Measurements from ENCODE around the gene MTMR12. TPM values are rescaled to one million over a fixed set of nuclear protein-coding genes. Genes with fewer than 3 reads are reported as not detected.

The MTMR12 gene
- total RNA-seq, 1 donor from 2014 or later = 20.4 TPM

DNA sequence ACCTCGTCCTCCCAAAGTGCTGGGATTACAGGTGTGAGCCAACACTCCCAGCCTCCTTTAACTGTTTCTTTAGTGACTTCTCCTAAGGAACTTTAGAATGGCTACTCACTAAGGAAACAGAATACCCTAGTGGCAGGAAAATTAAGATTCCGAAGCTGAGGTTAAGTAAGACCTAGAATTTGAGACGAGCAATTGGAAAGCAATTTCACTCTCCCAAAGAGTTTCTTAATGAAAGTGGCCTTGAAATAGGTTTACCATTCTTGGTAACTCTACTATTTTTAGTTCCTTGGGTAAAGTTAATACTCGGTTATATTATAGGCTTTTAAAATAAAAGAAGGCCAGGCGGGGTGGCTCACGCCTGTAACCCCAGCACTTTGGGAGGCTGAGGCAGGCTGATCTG lies 115.7 kb downstream of the MTMR12 start:
- no peak overlapping the region for H3K27ac Mint-ChIP-seq (ENCODE audit: unreplicated experiment)
- H3K4me3 Mint-ChIP-seq (ENCODE audit: unreplicated experiment) = no peak overlapping the region
- TF ChIP-seq, protein P1, sequence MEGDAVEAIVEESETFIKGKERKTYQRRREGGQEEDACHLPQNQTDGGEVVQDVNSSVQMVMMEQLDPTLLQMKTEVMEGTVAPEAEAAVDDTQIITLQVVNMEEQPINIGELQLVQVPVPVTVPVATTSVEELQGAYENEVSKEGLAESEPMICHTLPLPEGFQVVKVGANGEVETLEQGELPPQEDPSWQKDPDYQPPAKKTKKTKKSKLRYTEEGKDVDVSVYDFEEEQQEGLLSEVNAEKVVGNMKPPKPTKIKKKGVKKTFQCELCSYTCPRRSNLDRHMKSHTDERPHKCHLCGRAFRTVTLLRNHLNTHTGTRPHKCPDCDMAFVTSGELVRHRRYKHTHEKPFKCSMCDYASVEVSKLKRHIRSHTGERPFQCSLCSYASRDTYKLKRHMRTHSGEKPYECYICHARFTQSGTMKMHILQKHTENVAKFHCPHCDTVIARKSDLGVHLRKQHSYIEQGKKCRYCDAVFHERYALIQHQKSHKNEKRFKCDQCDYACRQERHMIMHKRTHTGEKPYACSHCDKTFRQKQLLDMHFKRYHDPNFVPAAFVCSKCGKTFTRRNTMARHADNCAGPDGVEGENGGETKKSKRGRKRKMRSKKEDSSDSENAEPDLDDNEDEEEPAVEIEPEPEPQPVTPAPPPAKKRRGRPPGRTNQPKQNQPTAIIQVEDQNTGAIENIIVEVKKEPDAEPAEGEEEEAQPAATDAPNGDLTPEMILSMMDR (IDR thresholded peaks at IDR 0.05) = no peak
- peaks cover 23% of the 10 kb centered on the region for H3K4me1 Mint-ChIP-seq (ENCODE audit: low read depth)
- H3K27me3 Mint-ChIP-seq (ENCODE audit: low read depth) = no peaks in the 10 kb centered on the region
- no peaks in the 10 kb centered on the region for H3K9me3 Mint-ChIP-seq (ENCODE audit: low read depth)
- H3K36me3 Mint-ChIP-seq (ENCODE audit: low read depth) = no peaks in the 10 kb centered on the region
- no peak for DNase-seq (ENCODE audit: low spot score)

GRCh38 chr5:32195265-32195664 lies 117.5 kb downstream of the MTMR12 start:
- Mint-ChIP-seq H3K9me3 (ENCODE audit: low read depth) (no peaks in the 10 kb centered on the region), H3K36me3 (ENCODE audit: low read depth) (no peaks in the 10 kb centered on the region), H3K4me1 (ENCODE audit: low read depth) (peaks cover 20% of the 10 kb centered on the region), H3K4me3 (ENCODE audit: unreplicated experiment) (no peak overlapping the region), H3K27me3 (ENCODE audit: low read depth) (no peaks in the 10 kb centered on the region), H3K27ac (ENCODE audit: unreplicated experiment) (no peak overlapping the region)
- TF ChIP-seq, protein P1 (IDR thresholded peaks at IDR 0.05) = no peak
- no peak for DNase-seq (ENCODE audit: low spot score)

GRCh38 chr5:32193591-32193990 lies 119.1 kb downstream of the MTMR12 start:
- H3K4me3 Mint-ChIP-seq (ENCODE audit: unreplicated experiment) = peak overlapping the region; percentile 38
- H3K27me3 Mint-ChIP-seq (ENCODE audit: low read depth) = no peaks in the 10 kb centered on the region
- H3K36me3 Mint-ChIP-seq (ENCODE audit: low read depth) = no peaks in the 10 kb centered on the region
- H3K9me3 Mint-ChIP-seq (ENCODE audit: low read depth) = no peaks in the 10 kb centered on the region
- peak overlapping the region; percentile 59 for H3K27ac Mint-ChIP-seq (ENCODE audit: unreplicated experiment)
- no peak for DNase-seq (ENCODE audit: low spot score)
- H3K4me1 Mint-ChIP-seq (ENCODE audit: low read depth) = peaks cover 19% of the 10 kb centered on the region
- TF ChIP-seq, protein P1 (IDR thresholded peaks at IDR 0.05) = no peak

GRCh38 chr5:32190095-32190494 lies 122.6 kb downstream of the MTMR12 start:
- TF ChIP-seq, protein P1 (IDR thresholded peaks at IDR 0.05) = no peak
- Mint-ChIP-seq H3K4me1 (ENCODE audit: low read depth) (peaks cover 19% of the 10 kb centered on the region), H3K36me3 (ENCODE audit: low read depth) (no peaks in the 10 kb centered on the region), H3K27me3 (ENCODE audit: low read depth) (no peaks in the 10 kb centered on the region), H3K9me3 (ENCODE audit: low read depth) (no peaks in the 10 kb centered on the region), H3K4me3 (ENCODE audit: unreplicated experiment) (no peak overlapping the region), H3K27ac (ENCODE audit: unreplicated experiment) (no peak overlapping the region)
- no peak for DNase-seq (ENCODE audit: low spot score)

- H3K27me3 Mint-ChIP-seq (ENCODE audit: low read depth) = no peaks in the 10 kb centered on the region
- no peak overlapping the region for H3K4me3 Mint-ChIP-seq (ENCODE audit: unreplicated experiment)
- no peak for DNase-seq (ENCODE audit: low spot score)
- no peaks in the 10 kb centered on the region for H3K9me3 Mint-ChIP-seq (ENCODE audit: low read depth)
- TF ChIP-seq, protein P1 (IDR thresholded peaks at IDR 0.05) = no peak
- peaks cover 7% of the 10 kb centered on the region for H3K4me1 Mint-ChIP-seq (ENCODE audit: low read depth)
- H3K27ac Mint-ChIP-seq (ENCODE audit: unreplicated experiment) = no peak overlapping the region
- H3K36me3 Mint-ChIP-seq (ENCODE audit: low read depth) = no peaks in the 10 kb centered on the region
These were observed 125.1 kb downstream of the MTMR12 start for GRCh38 chr5:32187675-32188074.
